ENCODE data around the gene HHIP. TPM values are rescaled to one million over a fixed set of nuclear protein-coding genes. Genes with fewer than 3 reads are reported as not detected.

Gene HHIP
- total and polyA plus RNA-seq, 2 donors (not counting 1 experiment from before 2014, with no cell fraction given), result 0.39 TPM; not detected in 1

DNA sequence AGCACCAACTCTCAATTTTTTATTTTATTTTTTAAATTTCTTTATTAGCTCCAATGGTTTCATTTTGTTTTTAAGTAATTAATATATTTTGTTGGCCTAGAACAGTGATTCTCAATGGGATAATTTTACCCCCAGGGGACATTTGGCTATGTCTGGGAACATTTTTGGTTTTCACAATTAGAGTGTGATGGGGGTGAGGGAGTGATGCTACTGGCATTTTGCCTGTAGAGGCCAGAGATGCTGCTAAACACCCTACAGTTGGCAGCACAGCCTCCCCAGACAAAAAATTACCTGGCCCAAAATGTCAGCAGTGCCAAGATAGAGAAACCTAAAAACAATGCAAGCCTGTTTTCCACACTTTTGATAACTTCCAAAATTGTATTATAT lies 64.6 kb downstream of the HHIP start:
- ChIA-PET POLR2A (no interaction called here), CTCF (no interaction called here)
- ATAC-seq (ENCODE audit: low read depth), result no peak
- Histone ChIP-seq H3K4me3 (ENCODE audit: control extremely low read depth in 1 of 5, extremely low read depth in 1 of 5, insufficient read depth in 1 of 5, low read depth in 2 of 5, low read length in 4 of 5) (no peak overlapping the region), H3K79me2 (ENCODE audit: control insufficient read depth, insufficient read depth, low read length) (no peaks in the 10 kb centered on the region), H3K36me3 (replicated peaks in 1 of 2; ENCODE audit: control extremely low read depth in 1 of 2, control insufficient read depth in 1 of 2, extremely low read depth in 1 of 2, insufficient read depth in 2 of 2, low read length in 1 of 2) (no peaks in the 10 kb centered on the region), H3K4me1 (ENCODE audit: control insufficient read depth in 2 of 2, insufficient read depth in 2 of 2, low read length in 2 of 2) (no peaks in the 10 kb centered on the region), H3K4me2 (replicated peaks; ENCODE audit: low read depth, low read length, poor library complexity, severe bottlenecking) (no peak overlapping the region), H3K9ac (ENCODE audit: low read length) (no peak overlapping the region), H2AFZ (ENCODE audit: insufficient read depth, low read depth, low read length, poor library complexity, severe bottlenecking) (no peak overlapping the region), H3K27ac (ENCODE audit: low read length in 2 of 2) (no peak overlapping the region), H4K20me1 (ENCODE audit: control insufficient read depth, insufficient read depth, low read length, poor library complexity, severe bottlenecking) (no peaks in the 10 kb centered on the region), H3K27me3 (replicated peaks in 1 of 4; ENCODE audit: control extremely low read depth in 1 of 4, control insufficient read depth in 3 of 4, insufficient read depth in 4 of 4, low read length in 3 of 4) (no peaks in the 10 kb centered on the region), H3K9me3 (ENCODE audit: control extremely low read depth in 1 of 3, control insufficient read depth in 2 of 3, insufficient read depth in 1 of 3, low read length in 2 of 3) (no peaks in the 10 kb centered on the region)
- Mint-ChIP-seq H3K27ac (no peak overlapping the region), H3K4me1 (peaks cover 3% of the 10 kb centered on the region), H3K4me3 (no peak overlapping the region), H3K9me3 (ENCODE audit: insufficient read depth) (no peaks in the 10 kb centered on the region), H3K27me3 (peaks cover 3% of the 10 kb centered on the region)
- DNase-seq, result no peak
- TF ChIP-seq EZH2 (IDR thresholded peaks at IDR 0.05; ENCODE audit: borderline replicate concordance, insufficient read depth, low read depth, low read length, poor library complexity, severe bottlenecking), result no peak
- intact Hi-C loops (cut with micrococcal nuclease), result no loop called here

GRCh38 chr4:144711700-144712456 lies 65.9 kb downstream of the HHIP start:
- Histone ChIP-seq H3K4me3 (ENCODE audit: control extremely low read depth in 1 of 5, extremely low read depth in 1 of 5, insufficient read depth in 1 of 5, low read depth in 2 of 5, low read length in 4 of 5) (no peak overlapping the region), H3K9ac (ENCODE audit: low read length) (no peak overlapping the region), H4K20me1 (ENCODE audit: control insufficient read depth, insufficient read depth, low read length, poor library complexity, severe bottlenecking) (no peaks in the 10 kb centered on the region), H3K36me3 (replicated peaks in 1 of 2; ENCODE audit: control extremely low read depth in 1 of 2, control insufficient read depth in 1 of 2, extremely low read depth in 1 of 2, insufficient read depth in 2 of 2, low read length in 1 of 2) (no peaks in the 10 kb centered on the region), H3K4me1 (ENCODE audit: control insufficient read depth in 2 of 2, insufficient read depth in 2 of 2, low read length in 2 of 2) (no peaks in the 10 kb centered on the region), H3K79me2 (ENCODE audit: control insufficient read depth, insufficient read depth, low read length) (no peaks in the 10 kb centered on the region), H3K27ac (ENCODE audit: low read length in 2 of 2) (no peak overlapping the region), H3K4me2 (replicated peaks; ENCODE audit: low read depth, low read length, poor library complexity, severe bottlenecking) (no peak overlapping the region), H3K9me3 (ENCODE audit: control extremely low read depth in 1 of 3, control insufficient read depth in 2 of 3, insufficient read depth in 1 of 3, low read length in 2 of 3) (no peaks in the 10 kb centered on the region), H3K27me3 (replicated peaks in 1 of 4; ENCODE audit: control extremely low read depth in 1 of 4, control insufficient read depth in 3 of 4, insufficient read depth in 4 of 4, low read length in 3 of 4) (no peaks in the 10 kb centered on the region), H2AFZ (ENCODE audit: insufficient read depth, low read depth, low read length, poor library complexity, severe bottlenecking) (no peak overlapping the region)
- no peak for ATAC-seq (ENCODE audit: low read depth)
- Mint-ChIP-seq H3K4me1 (peaks cover 3% of the 10 kb centered on the region), H3K9me3 (ENCODE audit: insufficient read depth) (no peaks in the 10 kb centered on the region), H3K4me3 (no peak overlapping the region), H3K27ac (no peak overlapping the region), H3K27me3 (peaks cover 3% of the 10 kb centered on the region)
- intact Hi-C loops (cut with micrococcal nuclease), result no loop called here
- WGBS (ENCODE audit: insufficient coverage), result no CpG with 5 or more reads among the region's 4 CpGs
- ChIA-PET CTCF (no interaction called here), POLR2A (no interaction called here)
- DNase-seq, result no peak
- no peak for TF ChIP-seq EZH2 (IDR thresholded peaks at IDR 0.05; ENCODE audit: borderline replicate concordance, insufficient read depth, low read depth, low read length, poor library complexity, severe bottlenecking)
- TF ChIP-seq CTCF (IDR thresholded peaks at IDR 0.05), result no peak

All from B cell (primary cell).